HepG2 (cell line): ENCODE results near the gene H1-8.

Source experiments
- CCAR2 ChIP-seq: fragments of 200-400 bp; formaldehyde crosslinking; optimal IDR thresholded peaks from 2 replicates; pipeline ENCODE3; 2018; ENCODE audit warnings: low read depth, mild to moderate bottlenecking, low read length, moderate library complexity
- GABPB1 ChIP-seq: IDR thresholded peaks from 2 replicates; pipeline ENCODE4 v1.6.1; 2016; ENCODE audit warnings: mild to moderate bottlenecking, missing genetic modification reagents, moderate library complexity, missing compliant biosample characterization
- JUN ChIP-seq: sonication (generic); formaldehyde crosslinking; IDR thresholded peaks from 2 replicates; pipeline ENCODE4 v1.4.0; 2020; ENCODE audit warnings: mild to moderate bottlenecking, missing genetic modification reagents
- MAFK ChIP-seq, 2 experiments: IDR thresholded peaks in 1 of 2; conservative IDR thresholded peaks in 1 of 2; 2 replicates each; pipeline ENCODE4 v1.6.1; 2011; ENCODE audit warnings: improper control_type of control experiment in 2 of 2, low read length in 2 of 2
- MIXL1 ChIP-seq: IDR thresholded peaks from 2 replicates; pipeline ENCODE4 v1.6.1; 2016
- PCBP2 ChIP-seq: fragments of 200-400 bp; formaldehyde crosslinking; optimal IDR thresholded peaks from 2 replicates; pipeline ENCODE3; 2018; ENCODE audit warnings: low read length, low read depth; ENCODE audit not compliant: poor library complexity, severe bottlenecking
- SETDB1 ChIP-seq: sonication (generic); formaldehyde crosslinking; IDR thresholded peaks from 2 replicates; pipeline ENCODE4 v1.5.1; 2020; ENCODE audit warnings: missing genetic modification reagents, mild to moderate bottlenecking, borderline replicate concordance
- TBP ChIP-seq: sonication (generic); formaldehyde crosslinking; IDR thresholded peaks from 2 replicates; pipeline ENCODE4 v1.5.0; 2020; ENCODE audit warnings: missing genetic modification reagents
- ZNF24 ChIP-seq: fragments of 450-650 bp; IDR thresholded peaks from 2 replicates; pipeline ENCODE4 v1.6.1; 2017; ENCODE audit warnings: antibody characterized with exemption, mild to moderate bottlenecking
- ZNF317 ChIP-seq: sonication (generic); formaldehyde crosslinking; IDR thresholded peaks from 2 replicates; pipeline ENCODE4 v1.5.0; 2020; ENCODE audit warnings: mild to moderate bottlenecking, missing genetic modification reagents
- TF ChIP-seq, protein P1 (sequence below): sonication (generic); formaldehyde crosslinking; IDR thresholded peaks from 2 replicates; pipeline ENCODE4 v1.4.0; 2020; ENCODE audit warnings: missing genetic modification reagents
- TF ChIP-seq, protein P2 (sequence below): sonication (generic); formaldehyde crosslinking; IDR thresholded peaks from 2 replicates; pipeline ENCODE4 v1.8.1; 2023; ENCODE audit warnings: mild to moderate bottlenecking, inconsistent platforms, moderate library complexity, missing genetic modification reagents, borderline replicate concordance
- TF ChIP-seq, protein P3 (sequence below), 2 experiments: IDR thresholded peaks; 2 replicates each; pipeline ENCODE4 v1.6.1; 2011 to 2012; ENCODE audit warnings: low read length in 2 of 2, borderline replicate concordance in 1 of 2, low read depth in 1 of 2, mild to moderate bottlenecking in 1 of 2, moderate library complexity in 1 of 2
- TF ChIP-seq, protein P4 (sequence below): sonication (generic); formaldehyde crosslinking; IDR thresholded peaks from 2 replicates; pipeline ENCODE4 v1.8.0; 2022; ENCODE audit warnings: mild to moderate bottlenecking, missing genetic modification reagents, moderate library complexity

DNA sequence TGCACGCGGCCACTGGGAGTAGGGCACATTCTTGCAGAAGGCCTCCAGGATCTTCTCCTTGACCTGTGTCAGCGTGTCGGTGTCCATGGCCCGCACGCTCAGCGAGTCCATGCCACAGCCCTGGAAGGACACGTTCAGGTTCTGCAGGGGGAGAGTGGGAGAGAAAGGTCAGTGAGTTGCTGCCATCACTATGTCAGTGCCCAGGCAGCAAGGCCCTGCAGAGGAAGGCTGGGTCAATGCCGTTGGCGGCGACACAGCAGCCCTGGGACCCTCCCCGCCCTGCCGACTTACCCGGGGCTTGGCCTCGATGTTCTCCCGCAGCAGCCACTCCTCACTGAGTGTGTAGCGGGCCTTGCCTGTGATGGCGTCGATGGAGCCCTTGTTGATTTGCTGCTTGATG lies 19.8 kb downstream of the H1-8 start:
- TF ChIP-seq ZNF317 (CRISPR knock-in tag) = no peak
- TF ChIP-seq TBP (CRISPR knock-in tag) = no peak
- TF ChIP-seq, protein P1, sequence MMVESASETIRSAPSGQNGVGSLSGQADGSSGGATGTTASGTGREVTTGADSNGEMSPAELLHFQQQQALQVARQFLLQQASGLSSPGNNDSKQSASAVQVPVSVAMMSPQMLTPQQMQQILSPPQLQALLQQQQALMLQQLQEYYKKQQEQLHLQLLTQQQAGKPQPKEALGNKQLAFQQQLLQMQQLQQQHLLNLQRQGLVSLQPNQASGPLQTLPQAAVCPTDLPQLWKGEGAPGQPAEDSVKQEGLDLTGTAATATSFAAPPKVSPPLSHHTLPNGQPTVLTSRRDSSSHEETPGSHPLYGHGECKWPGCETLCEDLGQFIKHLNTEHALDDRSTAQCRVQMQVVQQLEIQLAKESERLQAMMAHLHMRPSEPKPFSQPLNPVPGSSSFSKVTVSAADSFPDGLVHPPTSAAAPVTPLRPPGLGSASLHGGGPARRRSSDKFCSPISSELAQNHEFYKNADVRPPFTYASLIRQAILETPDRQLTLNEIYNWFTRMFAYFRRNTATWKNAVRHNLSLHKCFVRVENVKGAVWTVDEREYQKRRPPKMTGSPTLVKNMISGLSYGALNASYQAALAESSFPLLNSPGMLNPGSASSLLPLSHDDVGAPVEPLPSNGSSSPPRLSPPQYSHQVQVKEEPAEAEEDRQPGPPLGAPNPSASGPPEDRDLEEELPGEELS (CRISPR knock-in tag) = no peak
- no peak for TF ChIP-seq GABPB1
- TF ChIP-seq, protein P2, sequence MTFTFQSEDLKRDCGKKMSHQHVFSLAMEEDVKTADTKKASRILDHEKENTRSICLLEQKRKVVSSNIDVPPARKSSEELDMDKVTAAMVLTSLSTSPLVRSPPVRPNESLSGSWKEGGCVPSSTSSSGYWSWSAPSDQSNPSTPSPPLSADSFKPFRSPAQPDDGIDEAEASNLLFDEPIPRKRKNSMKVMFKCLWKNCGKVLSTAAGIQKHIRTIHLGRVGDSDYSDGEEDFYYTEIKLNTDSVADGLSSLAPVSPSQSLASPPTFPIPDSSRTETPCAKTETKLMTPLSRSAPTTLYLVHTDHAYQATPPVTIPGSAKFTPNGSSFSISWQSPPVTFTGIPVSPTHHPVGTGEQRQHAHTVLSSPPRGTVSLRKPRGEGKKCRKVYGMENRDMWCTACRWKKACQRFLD = no peak
- no peak for TF ChIP-seq PCBP2
- no peak for TF ChIP-seq JUN (CRISPR knock-in tag)
- TF ChIP-seq CCAR2 = no peak
- no peak for TF ChIP-seq ZNF24
- TF ChIP-seq, protein P3, sequence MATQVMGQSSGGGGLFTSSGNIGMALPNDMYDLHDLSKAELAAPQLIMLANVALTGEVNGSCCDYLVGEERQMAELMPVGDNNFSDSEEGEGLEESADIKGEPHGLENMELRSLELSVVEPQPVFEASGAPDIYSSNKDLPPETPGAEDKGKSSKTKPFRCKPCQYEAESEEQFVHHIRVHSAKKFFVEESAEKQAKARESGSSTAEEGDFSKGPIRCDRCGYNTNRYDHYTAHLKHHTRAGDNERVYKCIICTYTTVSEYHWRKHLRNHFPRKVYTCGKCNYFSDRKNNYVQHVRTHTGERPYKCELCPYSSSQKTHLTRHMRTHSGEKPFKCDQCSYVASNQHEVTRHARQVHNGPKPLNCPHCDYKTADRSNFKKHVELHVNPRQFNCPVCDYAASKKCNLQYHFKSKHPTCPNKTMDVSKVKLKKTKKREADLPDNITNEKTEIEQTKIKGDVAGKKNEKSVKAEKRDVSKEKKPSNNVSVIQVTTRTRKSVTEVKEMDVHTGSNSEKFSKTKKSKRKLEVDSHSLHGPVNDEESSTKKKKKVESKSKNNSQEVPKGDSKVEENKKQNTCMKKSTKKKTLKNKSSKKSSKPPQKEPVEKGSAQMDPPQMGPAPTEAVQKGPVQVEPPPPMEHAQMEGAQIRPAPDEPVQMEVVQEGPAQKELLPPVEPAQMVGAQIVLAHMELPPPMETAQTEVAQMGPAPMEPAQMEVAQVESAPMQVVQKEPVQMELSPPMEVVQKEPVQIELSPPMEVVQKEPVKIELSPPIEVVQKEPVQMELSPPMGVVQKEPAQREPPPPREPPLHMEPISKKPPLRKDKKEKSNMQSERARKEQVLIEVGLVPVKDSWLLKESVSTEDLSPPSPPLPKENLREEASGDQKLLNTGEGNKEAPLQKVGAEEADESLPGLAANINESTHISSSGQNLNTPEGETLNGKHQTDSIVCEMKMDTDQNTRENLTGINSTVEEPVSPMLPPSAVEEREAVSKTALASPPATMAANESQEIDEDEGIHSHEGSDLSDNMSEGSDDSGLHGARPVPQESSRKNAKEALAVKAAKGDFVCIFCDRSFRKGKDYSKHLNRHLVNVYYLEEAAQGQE (IDR thresholded peaks at IDR 0.05; ENCODE audit: borderline replicate concordance in 1 of 2, low read depth in 1 of 2, low read length in 2 of 2) = no peak
- TF ChIP-seq SETDB1 (CRISPR knock-in tag) = no peak
- TF ChIP-seq MAFK (conservative IDR thresholded peaks at IDR 0.05 in 1 of 2, IDR thresholded peaks at IDR 0.05 in 1 of 2; ENCODE audit: low read length in 2 of 2) = no peak
- no peak for TF ChIP-seq MIXL1 (CRISPR knock-in tag)
- TF ChIP-seq, protein P4, sequence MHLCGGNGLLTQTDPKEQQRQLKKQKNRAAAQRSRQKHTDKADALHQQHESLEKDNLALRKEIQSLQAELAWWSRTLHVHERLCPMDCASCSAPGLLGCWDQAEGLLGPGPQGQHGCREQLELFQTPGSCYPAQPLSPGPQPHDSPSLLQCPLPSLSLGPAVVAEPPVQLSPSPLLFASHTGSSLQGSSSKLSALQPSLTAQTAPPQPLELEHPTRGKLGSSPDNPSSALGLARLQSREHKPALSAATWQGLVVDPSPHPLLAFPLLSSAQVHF (CRISPR knock-in tag) = no peak
